ENCODE data around the gene C11orf21. TPM values are rescaled to one million over a fixed set of nuclear protein-coding genes. Genes with fewer than 3 reads are reported as not detected.

Gene C11orf21
- total RNA-seq, 1 donor from 2014 or later, result 0.29 TPM

GRCh38 chr11:2316169-2316962 is 14.6 kb upstream of the C11orf21 start:
- Mint-ChIP-seq H3K27me3 (ENCODE audit: low read depth) (peaks cover 5% of the 10 kb centered on the region), H3K36me3 (peaks cover 3% of the 10 kb centered on the region), H3K4me1 (peaks cover 12% of the 10 kb centered on the region), H3K27ac (no peak overlapping the region), H3K9me3 (peaks cover 4% of the 10 kb centered on the region), H3K4me3 (no peak overlapping the region)
- no peak for DNase-seq (ENCODE audit: low spot score in 2 of 2, unreplicated experiment in 2 of 2)
- TF ChIP-seq CTCF (IDR thresholded peaks at IDR 0.05; ENCODE audit: unreplicated experiment), result no peak

- peaks cover 13% of the 10 kb centered on the region for H3K4me1 Mint-ChIP-seq
- H3K9me3 Mint-ChIP-seq, result peaks cover 4% of the 10 kb centered on the region
- no peak for TF ChIP-seq CTCF (IDR thresholded peaks at IDR 0.05; ENCODE audit: unreplicated experiment)
- H3K36me3 Mint-ChIP-seq, result peaks cover 3% of the 10 kb centered on the region
- H3K4me3 Mint-ChIP-seq, result no peak overlapping the region
- DNase-seq (ENCODE audit: low spot score in 2 of 2, unreplicated experiment in 2 of 2), result no peak
- peaks cover 5% of the 10 kb centered on the region for H3K27me3 Mint-ChIP-seq (ENCODE audit: low read depth)
- H3K27ac Mint-ChIP-seq, result no peak overlapping the region
Measured at GRCh38 chr11:2315395-2316168, 13.9 kb upstream of the C11orf21 start.

- Mint-ChIP-seq H3K27ac (peak overlapping the region; percentile 79), H3K36me3 (peaks cover 3% of the 10 kb centered on the region), H3K4me3 (no peak overlapping the region), H3K4me1 (peaks cover 13% of the 10 kb centered on the region), H3K27me3 (ENCODE audit: low read depth) (peaks cover 1% of the 10 kb centered on the region), H3K9me3 (peaks cover 4% of the 10 kb centered on the region)
- DNase-seq (ENCODE audit: low spot score in 2 of 2, unreplicated experiment in 2 of 2), result peak; percentile 75 to 82
- no peak for TF ChIP-seq CTCF (IDR thresholded peaks at IDR 0.05; ENCODE audit: unreplicated experiment)
Measured at GRCh38 chr11:2314525-2315394, 13.0 kb upstream of the C11orf21 start.

- Mint-ChIP-seq H3K9me3 (peaks cover 4% of the 10 kb centered on the region), H3K36me3 (peaks cover 3% of the 10 kb centered on the region), H3K27me3 (ENCODE audit: low read depth) (no peaks in the 10 kb centered on the region), H3K27ac (no peak overlapping the region), H3K4me1 (peaks cover 13% of the 10 kb centered on the region), H3K4me3 (no peak overlapping the region)
- DNase-seq (ENCODE audit: low spot score in 2 of 2, unreplicated experiment in 2 of 2), result no peak
- no peak for TF ChIP-seq CTCF (IDR thresholded peaks at IDR 0.05; ENCODE audit: unreplicated experiment)
Measured at GRCh38 chr11:2314136-2314524, 12.4 kb upstream of the C11orf21 start.
